Adipose tissue (tissue), 3 donors: ENCODE results near the gene CLDN3. TPM values are rescaled to one million over a fixed set of nuclear protein-coding genes. Genes with fewer than 3 reads are reported as not detected.

ENCODE experiments used
- polyA plus RNA-seq, 3 donors: library from polyadenylated mRNA; stranded (reverse); fragments of 200-250 nt; gene quantifications; one replicate each; pipeline ENCODE4 v1.2.3, GENCODE V29; 2013
- donor health status: healthy with polysubstance abuse.
- donor health status: Bipolar disorder and iron deficiency.
- donor health status: healthy.

The CLDN3 gene
- polyA plus RNA-seq, 3 donors, result 0.22 to 96.5 TPM; not detected in 1

Other genes with a start within 250 kb of the CLDN3 start
- 10 to 100 TPM; 10.8 to 31.0 (median 20.1) TPM for gene BAZ1B, start 248.0 kb downstream of the CLDN3 start, polyA plus RNA-seq
- 10 to 100 TPM; 20.8 to 70.4 (median 68.8) TPM for gene BCL7B, start 212.6 kb downstream of the CLDN3 start, polyA plus RNA-seq
- 10 to 100 TPM; 10.0 to 35.3 (median 20.5) TPM for gene TBL2, start 191.7 kb downstream of the CLDN3 start, polyA plus RNA-seq
- 100 to 1,000 TPM in 2 of 3 donors, 10 to 100 TPM in 1; 44.8 to 258 (median 139) TPM for gene MLXIPL, start 145.7 kb downstream of the CLDN3 start, polyA plus RNA-seq
- gene VPS37D, start 102.4 kb downstream of the CLDN3 start, polyA plus RNA-seq, result 1 to 10 TPM; 1.2 to 3.9 (median 1.3) TPM
- gene DNAJC30, start 86.8 kb downstream of the CLDN3 start, polyA plus RNA-seq, result 10 to 100 TPM in 1 of 3 donors, 1 to 10 TPM in 2; 5.3 to 12.3 (median 7.4) TPM
- gene BUD23, start 86.7 kb downstream of the CLDN3 start, polyA plus RNA-seq, result 10 to 100 TPM; 40.7 to 65.8 (median 46.4) TPM
- gene STX1A, start 50.6 kb downstream of the CLDN3 start, polyA plus RNA-seq, result 1 to 10 TPM; 3.8 to 7.5 (median 4.0) TPM
- gene ABHD11, start 31.5 kb downstream of the CLDN3 start, polyA plus RNA-seq, result 10 to 100 TPM; 15.0 to 23.7 (median 15.8) TPM
- gene CLDN4, start 60.7 kb upstream of the CLDN3 start, polyA plus RNA-seq, result 10 to 100 TPM in 1 of 3 donors, under 1 TPM in 2; 0.34 to 98.3 (median 0.77) TPM
- gene METTL27, start 72.2 kb upstream of the CLDN3 start, polyA plus RNA-seq, result 1 to 10 TPM in 2 of 3 donors, under 1 TPM in 1; 0.86 to 2.5 (median 2.4) TPM
- gene TMEM270, start 90.9 kb upstream of the CLDN3 start, polyA plus RNA-seq, result under 1 TPM in 1 of 3 donors, not detected in 2; 0.08 TPM